GM19452 (cell line): ENCODE data around the gene AKR1C1.
"Not testable (repeated sequence)": the region's sequence is repeated elsewhere in the genome, so short reads cannot be mapped to it uniquely, and the experiment has no call there.

Source experiments
- ATAC-seq: cut with Tn5 transposase; IDR thresholded peaks from one replicate; pipeline ENCODE4 v1.9.1; 2021; ENCODE audit not compliant: unreplicated experiment

The AKR1C1 gene

DNA sequence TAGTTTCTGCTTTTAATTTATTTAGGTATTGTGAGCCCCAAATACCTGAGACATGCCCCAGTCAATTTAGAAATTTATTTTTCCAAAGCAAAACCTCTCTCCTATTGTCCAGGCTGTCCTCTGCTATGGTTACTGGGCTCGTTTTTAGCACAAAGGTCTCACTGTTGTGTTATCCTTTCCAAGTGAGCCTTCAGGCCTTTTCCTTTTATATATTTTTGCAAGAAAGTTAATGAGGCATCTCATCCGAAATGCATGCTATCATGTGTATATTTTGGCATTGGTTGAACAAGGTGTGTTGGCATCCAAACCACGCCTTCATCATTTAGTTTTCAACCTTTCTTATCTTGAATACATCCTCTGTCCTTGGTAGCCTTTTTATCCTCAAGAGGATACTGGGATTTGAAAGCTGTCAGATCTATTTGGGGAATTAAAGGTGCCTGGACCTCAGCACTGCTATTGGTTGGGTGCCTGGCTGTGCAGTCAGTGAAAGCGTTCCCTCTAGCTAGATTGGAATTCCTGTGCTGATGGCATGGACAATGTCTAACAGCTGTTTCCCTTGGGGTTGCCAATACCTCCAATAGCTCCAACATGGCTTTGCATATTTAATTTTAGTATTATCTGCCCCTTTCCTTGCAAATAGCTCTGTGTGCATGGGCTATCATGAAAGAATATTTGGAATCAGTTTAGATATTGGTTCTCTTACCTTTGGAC, 51.1 kb downstream of the AKR1C1 start:
- ATAC-seq, result not testable (repeated sequence)

- no peak for ATAC-seq
Observed at GRCh38 chr10:5014936-5015335, 51.7 kb downstream of the AKR1C1 start.

GRCh38 chr10:5018134-5018533, 54.9 kb downstream of the AKR1C1 start:
- ATAC-seq, result no peak

- not testable (repeated sequence) for ATAC-seq
Observed at GRCh38 chr10:5018671-5019277, 55.6 kb downstream of the AKR1C1 start.

- not testable (repeated sequence) for ATAC-seq
Observed at GRCh38 chr10:5019770-5020612, 56.8 kb downstream of the AKR1C1 start.

- ATAC-seq, result not testable (repeated sequence)
Observed at GRCh38 chr10:5021624-5022290, 58.5 kb downstream of the AKR1C1 start.

DNA sequence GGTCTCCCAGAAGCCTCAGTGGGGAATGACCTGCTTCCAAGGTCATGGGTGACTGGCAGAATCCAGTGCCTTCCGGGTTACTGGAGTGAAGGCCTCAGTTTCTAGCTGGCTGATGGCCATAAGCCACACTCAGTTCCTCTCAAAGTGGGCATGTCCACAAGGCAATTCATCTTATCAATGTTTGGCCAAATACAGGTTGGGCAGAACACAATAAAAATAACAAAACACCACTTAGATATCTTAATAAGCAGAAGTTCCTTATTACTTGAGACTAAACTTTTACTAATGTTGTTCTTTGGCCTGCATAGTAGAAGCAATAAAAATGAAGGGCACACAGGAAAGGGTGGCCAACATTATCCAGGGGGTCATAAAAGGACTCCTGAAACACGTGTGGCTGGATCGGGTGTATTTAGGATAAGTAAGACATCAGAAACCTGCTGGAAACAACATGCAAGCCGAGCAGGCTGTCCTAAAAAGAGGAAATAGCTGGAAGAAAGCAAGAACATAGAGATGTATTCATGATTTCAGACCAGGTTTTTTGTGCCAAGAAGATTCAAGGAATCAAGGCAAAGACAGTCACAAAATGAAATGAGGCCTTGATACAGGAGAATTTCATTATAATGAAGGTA, 60.1 kb downstream of the AKR1C1 start:
- no peak for ATAC-seq

DNA sequence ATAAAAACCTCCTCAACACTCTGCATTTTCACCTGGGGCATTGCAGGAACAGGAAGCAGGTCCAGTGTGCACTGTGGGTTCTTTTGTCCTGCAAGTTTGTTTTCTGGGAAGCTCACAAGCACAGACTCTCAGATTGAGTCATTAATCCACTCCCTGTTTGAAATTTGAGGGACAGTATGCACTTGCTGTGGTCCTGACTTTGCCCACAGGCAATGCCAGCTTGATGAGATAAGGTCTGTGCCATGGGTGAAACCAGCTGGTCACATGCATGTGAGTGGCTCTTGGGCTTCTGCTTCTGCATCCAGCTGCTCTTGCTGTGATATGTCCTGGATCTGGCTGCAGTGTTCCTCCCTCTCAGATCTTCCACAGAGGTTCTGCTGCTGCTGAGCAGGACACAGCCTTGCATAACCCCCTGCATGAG, 62.3 kb downstream of the AKR1C1 start:
- ATAC-seq, result not testable (repeated sequence)

DNA sequence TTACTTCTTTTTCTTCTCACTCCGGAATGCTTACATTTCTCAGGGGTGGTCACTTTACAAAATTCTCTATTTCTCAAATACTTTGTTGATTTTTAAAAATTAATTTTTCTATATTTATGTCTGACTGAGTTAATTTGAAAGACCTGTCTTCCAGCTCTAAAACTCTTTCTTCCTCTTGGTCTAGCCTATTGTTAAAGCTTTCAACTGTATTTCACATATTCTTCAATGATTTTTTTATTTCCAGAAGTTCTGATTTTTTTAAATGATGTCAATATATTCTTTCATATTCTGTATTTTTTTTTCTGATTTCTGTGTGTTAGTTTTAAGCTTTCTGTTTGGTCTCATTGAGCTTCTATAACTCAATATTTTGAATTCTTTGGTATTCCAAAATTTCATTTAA, 67.8 kb downstream of the AKR1C1 start:
- no peak for ATAC-seq

GRCh38 chr10:5031588-5031987, 68.4 kb downstream of the AKR1C1 start:
- ATAC-seq, result not testable (repeated sequence)

DNA sequence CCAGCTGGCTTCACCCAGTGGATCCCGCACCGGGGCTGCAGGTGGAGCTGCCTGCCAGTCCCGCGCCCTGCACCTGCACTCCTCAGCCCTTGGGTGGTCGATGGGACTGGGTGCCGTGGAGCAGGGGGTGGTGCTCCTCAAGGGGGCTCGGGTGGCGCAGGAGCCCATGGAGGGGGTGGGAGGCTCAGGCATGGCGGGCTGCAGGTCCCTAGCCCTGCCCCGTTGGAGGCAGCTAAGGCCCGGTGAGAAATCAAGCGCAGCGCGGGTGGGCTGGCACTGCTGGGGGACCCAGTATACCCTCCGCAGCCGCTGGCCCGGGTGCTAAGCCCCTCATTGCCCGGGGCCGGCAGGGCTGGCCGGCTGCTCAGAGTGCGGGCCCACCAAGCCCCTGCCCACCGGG, 69.2 kb downstream of the AKR1C1 start:
- ATAC-seq, result not testable (repeated sequence)
